Cardiac fibroblast (primary cell): ENCODE results near the gene GRAP2.
A peak's percentile ranks its signal among the peaks of the same experiment; 100 is the strongest.

Experiments
- DNase-seq, 2 donors: peaks; one replicate each; pipeline versions ENCODE4 v3.0.0 to v3.0.0-alpha.2; 2010; ENCODE audit warnings: low read depth in 2 of 2
- H3K4me3 ChIP-seq, 2 donors: replicated peaks in 1 of 2; 1 replicate in 1 of 2; 2 replicates in 1 of 2; pipeline ENCODE4 v1.5.1; 2011; ENCODE audit warnings: low read depth in 2 of 2, low read length in 2 of 2, mild to moderate bottlenecking in 2 of 2, moderate library complexity in 1 of 2
- CTCF ChIP-seq: IDR thresholded peaks from one replicate; pipeline ENCODE4 v1.5.1; 2011; ENCODE audit warnings: low read depth, mild to moderate bottlenecking, low read length, inconsistent platforms

Gene GRAP2

DNA sequence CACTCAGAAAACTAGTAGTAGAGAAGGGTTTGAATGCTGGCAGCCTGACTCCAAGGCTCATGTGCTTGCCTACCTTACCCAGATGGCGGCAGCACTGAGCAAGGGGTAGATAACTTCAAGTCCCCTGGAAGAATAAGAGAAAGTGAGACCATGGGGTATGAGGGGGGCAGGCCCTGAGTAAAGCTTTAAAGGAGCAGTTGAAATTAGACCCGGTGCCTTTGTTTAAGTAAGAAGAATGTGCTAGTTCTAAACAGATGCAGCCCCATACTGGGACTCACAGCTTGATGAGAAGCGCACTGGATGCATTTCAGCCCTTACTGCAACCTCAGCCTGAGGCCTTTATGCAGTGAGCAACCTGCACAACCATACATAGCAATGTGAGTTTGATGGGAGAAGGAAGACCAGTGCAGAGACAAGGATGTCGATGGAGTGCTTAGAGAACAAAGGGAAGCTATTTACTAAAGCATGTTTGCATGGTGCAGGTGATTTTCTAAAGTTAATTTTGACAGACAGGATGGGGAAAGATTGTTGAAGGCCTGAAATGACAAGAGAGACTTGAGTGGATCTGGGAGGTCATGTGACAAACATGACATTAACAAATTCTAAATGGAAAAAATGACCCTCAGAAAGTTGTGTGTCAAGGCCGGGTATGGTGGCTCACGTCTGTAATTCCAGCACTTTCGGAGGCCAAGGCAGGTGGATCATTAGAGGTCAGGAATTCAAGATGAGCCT lies 32.2 kb downstream of the GRAP2 start:
- no peak overlapping the region for H3K4me3 ChIP-seq
- peak; percentile 26 to 39 for DNase-seq
- TF ChIP-seq CTCF = peak; percentile 71

- H3K4me3 ChIP-seq = no peak overlapping the region
- TF ChIP-seq CTCF = no peak
- DNase-seq = no peak
Observed at GRCh38 chr22:39933741-39934140, 32.9 kb downstream of the GRAP2 start.

- no peak for TF ChIP-seq CTCF
- DNase-seq = no peak
- no peak overlapping the region for H3K4me3 ChIP-seq
Observed at GRCh38 chr22:39935116-39935515, 34.2 kb downstream of the GRAP2 start.

GRCh38 chr22:39935612-39936011 lies 34.7 kb downstream of the GRAP2 start:
- H3K4me3 ChIP-seq = no peak overlapping the region
- TF ChIP-seq CTCF = no peak
- no peak for DNase-seq

DNA sequence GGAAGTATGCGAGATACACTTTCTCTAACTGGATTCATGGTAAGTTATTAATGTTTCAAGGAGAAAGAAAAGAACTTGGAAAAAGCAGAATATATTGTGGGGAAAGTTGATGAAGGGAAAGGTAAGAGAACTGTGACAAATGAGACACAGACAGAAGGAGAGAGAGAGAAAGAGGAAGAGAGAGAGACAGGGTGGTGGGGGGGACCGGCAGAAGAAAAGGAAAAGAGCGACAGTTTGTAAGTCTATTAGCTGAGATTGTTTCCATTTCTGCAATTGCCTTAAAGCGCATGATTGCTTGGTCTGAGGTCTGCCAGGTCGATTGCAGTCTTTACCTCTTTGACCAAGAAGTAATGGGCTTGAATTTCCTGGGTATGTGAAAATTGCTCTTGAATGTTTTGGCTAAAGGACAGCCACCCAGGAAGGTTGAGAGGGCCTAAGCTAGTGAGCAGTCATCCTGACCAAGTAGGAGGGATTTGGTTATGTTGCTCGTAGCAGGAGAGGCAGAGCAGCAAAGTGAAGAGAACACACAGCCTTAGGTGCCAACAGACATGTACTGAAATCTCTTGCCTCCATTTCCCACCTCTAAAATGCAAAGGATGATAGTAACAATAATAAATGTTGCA lies 35.8 kb downstream of the GRAP2 start:
- no peak for TF ChIP-seq CTCF
- DNase-seq = no peak
- no peak overlapping the region for H3K4me3 ChIP-seq

DNA sequence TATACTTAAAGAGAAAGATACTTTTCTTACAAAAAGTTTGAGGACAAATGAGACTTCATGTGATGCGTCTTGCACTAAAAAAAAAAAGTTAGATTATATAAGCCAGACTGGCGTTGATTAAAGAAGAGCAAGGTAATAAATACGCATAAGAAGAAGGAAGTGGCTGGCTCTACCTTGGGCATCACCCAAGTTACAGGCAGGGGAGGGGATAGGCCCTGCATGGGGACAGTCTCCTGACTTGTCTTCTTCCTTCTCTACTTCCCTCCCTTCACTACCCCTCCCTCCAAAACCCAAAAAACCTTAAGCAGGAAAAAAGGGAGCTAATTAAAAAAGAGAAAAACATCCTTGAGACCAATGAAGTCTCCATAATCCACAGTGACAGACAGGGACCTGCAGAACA lies 37.0 kb downstream of the GRAP2 start:
- TF ChIP-seq CTCF = no peak
- H3K4me3 ChIP-seq = no peak overlapping the region
- DNase-seq = no peak
